NCI-H748 (cell line): ENCODE results near the gene CHAT.
"Not testable (repeated sequence)": the region's sequence is repeated elsewhere in the genome, so short reads cannot be mapped to it uniquely, and the experiment has no call there.

Experiments
- DNase-seq: peaks from one replicate; lab custom pipeline; 2025; ENCODE audit not compliant: unreplicated experiment; lab: John Stamatoyannopoulos, UW

The CHAT gene

GRCh38 chr10:49679480-49679893 is 65.7 kb downstream of the CHAT start, which contains the start of gene C10orf53:
Gene C10orf53 (plus strand): TSS chr10:49679651. CDS start chr10:49679698, 47 bp downstream.
- no peak for DNase-seq

- DNase-seq = not testable (repeated sequence)
Observed at GRCh38 chr10:49682449-49682848, 68.6 kb downstream of the CHAT start.

GRCh38 chr10:49682879-49683278 is 69.0 kb downstream of the CHAT start:
- DNase-seq = no peak

- no peak for DNase-seq
Observed at GRCh38 chr10:49686651-49687050, 72.8 kb downstream of the CHAT start.

- DNase-seq = no peak
Observed at GRCh38 chr10:49688261-49688846, 74.5 kb downstream of the CHAT start.

- no peak for DNase-seq
Observed at GRCh38 chr10:49688920-49689319, 75.1 kb downstream of the CHAT start.

GRCh38 chr10:49689882-49690510 is 76.2 kb downstream of the CHAT start:
- DNase-seq = no peak

GRCh38 chr10:49690698-49691356 is 77.0 kb downstream of the CHAT start:
- no peak for DNase-seq

- DNase-seq = no peak
Observed at GRCh38 chr10:49691588-49691987, 77.8 kb downstream of the CHAT start.

- DNase-seq = no peak
Observed at GRCh38 chr10:49694466-49694865, 80.6 kb downstream of the CHAT start.

- DNase-seq = no peak
Observed at GRCh38 chr10:49696311-49696710, 82.5 kb downstream of the CHAT start.

GRCh38 chr10:49698679-49699078 is 84.8 kb downstream of the CHAT start:
- no peak for DNase-seq

- no peak for DNase-seq
Observed at GRCh38 chr10:49700211-49700610, 86.4 kb downstream of the CHAT start.

- peak; percentile 57 for DNase-seq
Observed at GRCh38 chr10:49700997-49701396, 87.2 kb downstream of the CHAT start.

GRCh38 chr10:49707585-49707984 is 93.7 kb downstream of the CHAT start:
- no peak for DNase-seq

- no peak for DNase-seq
Observed at GRCh38 chr10:49709934-49710333, 96.1 kb downstream of the CHAT start.

- no peak for DNase-seq
Observed at GRCh38 chr10:49710966-49711365, 97.1 kb downstream of the CHAT start.

GRCh38 chr10:49711481-49711880 is 97.6 kb downstream of the CHAT start:
- no peak for DNase-seq

- DNase-seq = no peak
Observed at GRCh38 chr10:49713266-49713665, 99.4 kb downstream of the CHAT start.
